Measurements from ENCODE around the gene ZNF74. TPM values are rescaled to one million over a fixed set of nuclear protein-coding genes. Genes with fewer than 3 reads are reported as not detected.
"Not testable (repeated sequence)": the region's sequence is repeated elsewhere in the genome, so short reads cannot be mapped to it uniquely, and the experiment has no call there.

ZNF74 gene
- total RNA-seq, 1 donor from 2014 or later, result 8.5 TPM

DNA sequence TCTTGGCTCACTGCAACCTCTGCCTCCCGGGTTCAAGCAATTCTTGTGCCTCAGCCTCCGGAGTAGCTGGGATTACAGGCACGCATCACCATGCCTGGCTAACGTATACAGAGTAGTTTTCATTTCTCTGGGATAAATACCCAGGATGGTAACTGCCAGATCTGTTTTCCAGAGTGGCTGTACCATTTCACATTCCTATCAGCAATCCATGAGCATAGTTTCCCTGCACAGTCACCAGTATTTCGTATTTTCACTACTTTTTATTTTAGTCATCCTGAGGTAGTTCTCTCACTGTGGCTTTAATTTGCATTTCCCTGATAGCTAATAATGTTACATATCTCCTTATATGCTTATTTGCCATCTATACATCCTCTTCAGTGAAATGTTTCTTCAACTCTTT, 54.7 kb downstream of the ZNF74 start:
- no peak for DNase-seq

DNA sequence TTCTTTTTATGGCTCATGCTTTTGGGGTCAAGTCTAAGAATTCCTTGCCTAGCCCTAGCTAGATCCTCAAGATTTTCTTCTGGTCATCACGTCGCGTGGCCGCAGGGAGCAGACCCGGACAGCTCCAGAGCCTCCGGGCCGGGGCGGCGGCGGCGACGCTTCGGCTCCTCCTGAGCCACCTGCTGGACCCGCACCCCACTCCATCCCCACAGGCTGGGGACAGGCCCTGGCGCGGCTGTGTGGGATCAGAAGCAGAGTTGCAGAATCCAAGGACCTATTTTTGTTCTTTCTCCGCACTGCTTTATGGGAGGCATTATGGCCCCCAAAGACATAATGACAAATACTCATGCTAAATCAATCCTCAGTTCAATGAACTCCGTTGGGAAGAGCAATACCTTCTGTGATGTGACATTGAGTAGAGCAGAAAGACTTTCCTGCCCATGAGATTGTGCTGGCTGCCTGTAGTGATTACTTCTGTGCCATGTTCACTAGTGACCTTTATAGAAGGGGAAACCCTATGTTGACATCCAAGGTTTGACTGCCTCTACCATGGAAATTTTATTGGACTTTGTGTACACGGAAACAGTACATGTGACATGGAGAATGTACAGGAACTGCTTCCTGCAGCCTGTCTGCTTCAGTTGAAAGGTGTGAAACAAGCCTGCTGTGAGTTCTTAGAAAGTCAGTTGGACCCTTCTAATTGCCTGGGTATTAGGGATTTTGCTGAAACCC, 56.0 kb downstream of the ZNF74 start:
- DNase-seq, result no peak

DNA sequence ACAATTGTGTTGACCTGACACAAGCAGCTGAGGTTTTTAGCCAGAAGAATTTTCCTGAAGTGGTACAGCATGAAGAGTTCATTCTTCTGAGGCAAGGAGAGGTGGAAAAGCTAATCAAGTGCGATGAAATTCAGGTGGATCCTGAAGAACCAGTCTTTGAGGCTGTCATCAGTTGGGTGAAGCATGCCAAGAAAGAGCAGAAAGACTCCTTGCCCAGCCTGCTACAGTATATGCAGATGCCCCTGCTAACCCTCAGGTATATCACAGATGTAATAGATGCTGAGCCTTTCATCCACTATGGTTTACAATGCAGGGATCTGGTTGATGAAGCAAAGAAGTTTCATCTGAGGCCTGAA, 56.6 kb downstream of the ZNF74 start:
- DNase-seq, result no peak

DNA sequence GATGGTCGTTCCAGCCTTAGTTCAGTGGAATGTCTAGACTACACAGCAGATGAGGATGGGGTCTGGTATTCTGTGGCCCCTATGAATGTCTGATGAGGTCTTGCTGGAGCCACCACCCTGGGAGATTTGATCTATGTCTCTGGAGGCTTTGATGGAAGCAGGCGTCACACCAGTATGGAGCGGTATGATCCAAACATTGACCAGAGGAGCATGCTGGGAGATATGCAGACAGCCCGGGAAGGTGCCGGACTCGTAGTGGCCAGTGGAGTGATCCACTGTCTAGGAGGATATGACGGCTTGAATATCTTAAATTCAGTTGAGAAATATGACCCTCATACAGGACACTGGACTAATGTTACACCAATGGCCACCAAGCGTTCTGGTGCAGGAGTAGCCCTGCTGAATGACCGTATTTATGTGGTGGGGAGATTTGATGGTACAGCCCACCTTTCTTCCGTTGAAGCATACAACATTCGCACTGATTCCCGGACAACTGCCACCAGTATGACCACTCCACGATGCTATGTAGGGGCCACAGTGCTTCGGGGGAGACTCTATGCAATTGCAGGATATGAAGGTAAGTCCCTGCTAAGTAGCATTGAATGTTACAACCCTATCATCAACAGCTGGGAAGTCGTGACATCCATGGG, 57.3 kb downstream of the ZNF74 start:
- DNase-seq, result not testable (repeated sequence)

DNA sequence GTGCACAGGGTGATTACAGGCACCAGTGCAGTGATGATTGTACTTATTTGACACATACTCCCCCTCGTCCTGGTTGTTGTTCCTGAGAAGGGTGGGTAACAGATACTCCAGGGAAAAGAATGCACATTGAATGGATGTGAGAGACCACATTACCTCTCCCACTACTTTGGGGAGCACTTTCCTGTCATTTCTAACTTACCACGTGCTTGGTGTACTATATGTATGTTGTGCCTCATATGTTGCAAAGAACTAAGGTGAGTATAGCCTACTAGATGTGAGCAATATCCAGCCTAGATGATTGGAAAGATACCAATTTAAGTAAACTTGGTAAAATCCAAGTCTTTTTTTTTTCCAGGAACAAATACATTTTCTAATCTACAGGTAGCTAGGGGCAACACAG, 58.0 kb downstream of the ZNF74 start:
- no peak for DNase-seq

DNA sequence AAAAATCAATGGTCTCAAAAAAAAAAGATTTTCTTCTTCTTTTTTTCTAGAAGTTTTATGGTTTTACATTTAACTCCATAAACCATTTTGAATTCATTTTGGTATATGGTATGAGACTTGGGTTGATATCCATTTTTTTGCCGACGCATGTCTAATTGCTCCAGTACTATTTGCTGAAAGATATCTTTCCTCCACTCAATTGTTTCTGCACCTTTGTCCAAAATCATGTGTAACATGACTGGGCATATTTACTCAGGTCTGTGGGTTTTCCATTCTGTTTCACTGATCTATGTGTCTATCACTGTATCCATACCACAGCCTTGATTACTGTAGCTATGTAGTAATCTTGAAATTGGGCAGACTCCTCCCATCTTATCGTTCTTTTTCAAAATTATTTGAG, 59.3 kb downstream of the ZNF74 start:
- no peak for DNase-seq

DNA sequence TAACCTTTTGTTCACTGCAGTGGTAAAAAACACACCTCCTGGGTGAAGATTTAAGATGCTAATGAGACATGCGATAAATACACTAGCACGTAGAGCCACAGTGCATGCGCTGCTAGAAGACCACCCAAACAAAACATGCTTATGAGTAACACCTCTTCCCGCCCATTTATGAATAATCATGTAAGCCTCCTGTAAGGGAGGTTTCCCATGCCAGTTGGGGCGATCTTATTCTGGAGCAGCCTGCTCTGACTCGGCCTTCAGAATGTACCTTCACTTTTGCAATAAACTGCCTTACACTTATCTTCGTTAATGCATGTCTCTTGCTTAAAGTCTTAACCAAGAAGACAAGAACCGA, 61.7 kb downstream of the ZNF74 start:
- no peak for DNase-seq

DNA sequence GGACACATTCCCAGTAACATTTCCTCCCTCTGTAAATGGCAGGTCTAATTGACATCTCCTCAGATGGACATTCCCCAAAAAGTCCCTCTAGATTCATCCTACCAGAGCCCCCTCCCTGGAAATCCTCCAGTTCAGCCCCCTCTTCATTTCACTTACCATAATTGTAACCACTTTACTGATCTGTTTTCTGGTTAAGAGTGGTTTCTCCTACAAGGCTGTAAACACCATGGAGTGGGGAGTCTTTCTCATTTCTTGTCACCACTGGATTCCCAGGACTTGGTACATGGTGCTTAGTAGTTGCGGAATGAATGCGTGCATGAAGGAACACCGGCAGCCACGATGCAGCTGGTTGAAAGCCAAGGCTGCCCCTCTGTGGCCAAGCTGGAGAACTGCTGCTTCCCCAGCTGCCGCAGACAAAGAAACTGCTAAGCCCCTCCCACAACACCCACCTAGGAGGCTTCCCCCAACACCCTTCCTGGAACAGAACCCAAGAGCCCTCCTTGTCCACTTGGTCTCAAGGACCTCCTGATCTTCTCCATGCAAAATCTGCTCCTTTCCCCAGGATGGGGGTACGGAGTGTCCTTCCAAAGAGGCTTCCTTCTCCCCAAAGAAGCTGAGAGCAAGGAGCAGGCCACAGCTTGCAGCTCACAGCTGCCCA, 62.2 kb downstream of the ZNF74 start:
- DNase-seq, result peak; percentile 88

DNA sequence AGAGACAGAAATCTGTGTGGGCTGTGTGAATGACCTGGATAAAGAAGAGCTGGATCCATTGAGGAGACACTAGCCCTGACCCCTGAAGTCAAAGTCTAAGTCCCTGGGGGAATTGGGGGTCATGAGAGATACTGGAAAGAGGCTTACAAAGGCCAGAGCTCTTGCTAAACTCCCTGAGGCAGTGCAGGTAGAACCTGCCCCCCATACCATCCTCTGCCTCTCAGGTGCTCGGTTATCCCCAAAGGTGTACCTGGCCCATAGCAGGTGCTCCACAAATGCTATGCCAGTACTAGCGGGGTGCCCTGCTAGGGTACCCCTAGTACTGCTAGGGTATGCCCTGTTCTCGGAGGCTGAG, 62.7 kb downstream of the ZNF74 start:
- DNase-seq, result no peak

DNA sequence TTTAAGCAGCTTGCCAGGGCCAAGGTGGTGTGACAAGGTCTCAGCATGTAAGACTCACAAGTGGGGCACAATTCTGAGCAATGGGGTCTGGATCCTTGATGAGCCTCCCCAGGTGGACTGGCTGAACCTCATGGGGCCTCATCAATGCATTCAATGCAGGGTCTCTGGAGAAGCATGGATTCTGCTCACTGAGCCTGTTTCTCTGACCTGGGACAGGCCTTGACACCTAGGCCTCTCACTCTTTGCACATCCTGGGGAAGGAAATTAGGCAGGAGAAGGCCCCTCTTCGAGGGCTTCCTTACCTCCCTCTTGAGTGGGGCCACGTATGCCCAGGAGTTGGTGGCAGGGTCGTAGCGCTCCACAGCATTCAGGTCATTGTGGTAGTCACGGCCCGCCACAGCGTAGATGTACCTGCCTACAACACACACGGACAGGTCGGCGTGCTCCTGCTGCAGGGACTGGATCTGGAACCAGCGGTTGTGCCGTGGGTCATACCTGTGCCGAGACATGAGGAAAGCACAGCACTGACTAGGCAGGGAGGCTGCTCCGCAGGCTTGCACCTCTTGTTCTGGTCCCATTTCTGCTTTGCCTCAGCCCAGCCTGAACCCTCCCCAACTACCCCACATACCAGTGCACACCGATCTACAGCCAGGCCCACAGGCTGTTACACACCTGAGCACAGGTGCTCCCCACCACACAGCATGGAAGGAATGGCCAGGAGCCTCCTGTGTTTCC, 63.7 kb downstream of the ZNF74 start:
- no peak for DNase-seq

Small RNA genes lying within 50 kb of the gene (small RNA-seq; reads per million reads assigned to genes)
- gene RNU6-225P (ENCODE audit: low replicate concordance), result not detected

Other genes starting within 250 kb of the ZNF74 start
- 1.2 TPM for gene CCDC188, start 243.1 kb upstream of the ZNF74 start, total RNA-seq
- 1.3 TPM for gene RTN4R, start 125.8 kb upstream of the ZNF74 start, total RNA-seq
- 25.1 TPM for gene DGCR6L, start 74.1 kb upstream of the ZNF74 start, total RNA-seq
- 10.3 TPM for gene SCARF2, start 43.7 kb downstream of the ZNF74 start, total RNA-seq
- gene KLHL22, start 101.6 kb downstream of the ZNF74 start, total RNA-seq, result 31.0 TPM
- gene MED15, start 113.5 kb downstream of the ZNF74 start, total RNA-seq, result 24.2 TPM